BJ (cell line): ENCODE results near the gene GSG1L. TPM values are rescaled to one million over a fixed set of nuclear protein-coding genes. Genes with fewer than 3 reads are reported as not detected.

Experiments used
- CTCF ChIA-PET: fragments of 350-600 bp; formaldehyde crosslinking; extraction: SDS; loops from one replicate; lab custom pipeline; 2021; ENCODE audit warnings: antibody characterized with exemption, inconsistent platforms; lab: Yijun Ruan, JAX
- POLR2A ChIA-PET: fragments of 300-600 bp; sonication (Branson Sonifier 250); formaldehyde crosslinking; extraction: SDS; loops from one replicate; lab custom pipeline; 2021; ENCODE audit warnings: antibody characterized with exemption; lab: Charles Lee
- DNase-seq: peaks from one replicate; pipeline ENCODE4 v3.0.0-alpha.2; 2011; ENCODE audit warnings: low read depth
- H3K27me3 ChIP-seq: 2 replicates; pipeline ENCODE4 v1.6.0; 2011; ENCODE audit warnings: low read length; ENCODE audit not compliant: control insufficient read depth, insufficient read depth
- H3K36me3 ChIP-seq: 2 replicates; pipeline ENCODE4 v1.5.1; 2011; ENCODE audit warnings: low read length; ENCODE audit not compliant: control insufficient read depth, insufficient read depth
- H3K4me3 ChIP-seq: 2 replicates; pipeline ENCODE4 v1.5.1; 2011; ENCODE audit warnings: low read depth, mild to moderate bottlenecking, control low read depth, low read length
- polyA plus RNA-seq: library from polyadenylated mRNA; depleted of rRNA; stranded (reverse); fragments of >200 nt; gene quantifications from 2 replicates; pipeline ENCODE4 v1.2.3, GENCODE V29; 2011
- TF ChIP-seq, protein P1 (sequence below): IDR thresholded peaks from 2 replicates; pipeline ENCODE4 v1.5.1; 2011; ENCODE audit warnings: low read depth, mild to moderate bottlenecking, control low read depth, inconsistent platforms, low read length, moderate library complexity; ENCODE audit not compliant: insufficient read depth

Gene GSG1L
- polyA plus RNA-seq, 1 experiment: not detected

DNA sequence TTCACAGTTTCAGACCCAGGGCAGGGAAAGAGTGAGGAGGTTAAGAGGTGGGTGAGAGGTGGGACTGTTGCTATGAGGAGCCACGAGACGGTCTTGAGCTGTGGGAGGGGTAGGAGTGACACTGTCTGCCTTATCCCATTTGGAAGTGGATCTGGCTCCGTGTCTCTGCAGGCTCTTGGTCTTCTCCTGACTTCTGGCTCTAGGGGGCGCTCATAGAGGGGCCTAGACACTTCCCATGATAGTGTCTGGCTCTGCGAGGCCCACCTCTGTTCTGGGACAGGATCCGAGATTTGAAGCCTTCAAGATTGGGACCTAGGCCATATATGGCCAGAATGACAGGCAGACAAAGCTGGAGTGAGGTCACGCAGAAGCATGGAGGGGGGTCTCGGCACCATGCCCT lies 204.5 kb downstream of the GSG1L start:
- Histone ChIP-seq H3K4me3 (no peak overlapping the region), H3K27me3 (peaks cover 5% of the 10 kb centered on the region), H3K36me3 (no peaks in the 10 kb centered on the region)
- CTCF ChIA-PET: interaction anchor here (0.7 to 0.9 kb wide), 2 partner anchors 9 kb away, joined by 3 read pairs; no protein-coding TSS in a partner anchor
- DNase-seq: no peak
- POLR2A ChIA-PET: no interaction called here
- TF ChIP-seq, protein P1, sequence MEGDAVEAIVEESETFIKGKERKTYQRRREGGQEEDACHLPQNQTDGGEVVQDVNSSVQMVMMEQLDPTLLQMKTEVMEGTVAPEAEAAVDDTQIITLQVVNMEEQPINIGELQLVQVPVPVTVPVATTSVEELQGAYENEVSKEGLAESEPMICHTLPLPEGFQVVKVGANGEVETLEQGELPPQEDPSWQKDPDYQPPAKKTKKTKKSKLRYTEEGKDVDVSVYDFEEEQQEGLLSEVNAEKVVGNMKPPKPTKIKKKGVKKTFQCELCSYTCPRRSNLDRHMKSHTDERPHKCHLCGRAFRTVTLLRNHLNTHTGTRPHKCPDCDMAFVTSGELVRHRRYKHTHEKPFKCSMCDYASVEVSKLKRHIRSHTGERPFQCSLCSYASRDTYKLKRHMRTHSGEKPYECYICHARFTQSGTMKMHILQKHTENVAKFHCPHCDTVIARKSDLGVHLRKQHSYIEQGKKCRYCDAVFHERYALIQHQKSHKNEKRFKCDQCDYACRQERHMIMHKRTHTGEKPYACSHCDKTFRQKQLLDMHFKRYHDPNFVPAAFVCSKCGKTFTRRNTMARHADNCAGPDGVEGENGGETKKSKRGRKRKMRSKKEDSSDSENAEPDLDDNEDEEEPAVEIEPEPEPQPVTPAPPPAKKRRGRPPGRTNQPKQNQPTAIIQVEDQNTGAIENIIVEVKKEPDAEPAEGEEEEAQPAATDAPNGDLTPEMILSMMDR: no peak

DNA sequence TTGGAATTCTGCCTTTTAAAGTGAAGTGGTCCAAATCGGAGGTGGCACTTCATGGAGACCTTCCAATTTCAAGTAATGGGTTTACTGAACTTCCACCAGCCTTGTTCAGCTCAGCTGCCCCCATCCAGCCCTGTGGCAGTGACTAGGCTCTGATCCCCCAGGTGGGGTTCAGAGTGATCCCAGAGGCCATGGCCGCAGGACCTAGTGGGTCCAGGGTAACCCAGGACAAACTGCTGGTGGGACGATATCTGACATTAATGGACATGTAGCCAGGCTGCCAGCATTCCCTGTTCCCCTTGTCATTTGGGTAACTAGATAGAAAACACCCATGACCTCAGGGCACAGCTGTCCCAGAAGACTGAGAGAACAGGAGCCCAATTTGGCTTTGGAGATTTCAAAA lies 209.9 kb downstream of the GSG1L start:
- DNase-seq: no peak
- TF ChIP-seq, protein P1: no peak
- ChIA-PET CTCF (interaction anchor here (0.6 to 1.0 kb wide), 2 partner anchors 36 to 51 kb away, joined by 3 read pairs; no protein-coding TSS in a partner anchor), POLR2A (no interaction called here)
- peaks cover 13% of the 10 kb centered on the region for H3K27me3 ChIP-seq
- no peak overlapping the region for H3K4me3 ChIP-seq
- H3K36me3 ChIP-seq: no peaks in the 10 kb centered on the region

DNA sequence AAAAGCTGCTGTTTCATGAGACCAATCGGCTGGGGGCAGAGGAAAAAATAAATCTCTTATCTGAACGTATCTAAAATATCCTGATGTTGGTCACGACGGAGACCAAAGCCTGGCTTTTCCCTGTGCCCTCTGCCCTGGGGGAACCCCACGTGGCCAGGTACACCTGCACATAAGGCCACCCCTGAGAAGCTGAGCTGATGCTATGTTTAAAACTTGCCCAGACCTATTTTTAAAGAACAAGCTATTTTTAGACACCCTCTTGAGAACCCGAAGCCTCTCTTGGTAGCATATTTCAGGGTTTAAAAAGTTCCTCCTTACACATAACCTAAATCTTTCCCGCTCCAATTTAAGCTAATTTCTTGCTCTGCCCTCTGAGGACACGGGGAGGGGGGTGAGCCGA lies 210.4 kb downstream of the GSG1L start:
- Histone ChIP-seq H3K36me3 (no peaks in the 10 kb centered on the region), H3K27me3 (peaks cover 13% of the 10 kb centered on the region), H3K4me3 (no peak overlapping the region)
- TF ChIP-seq, protein P1: no peak
- ChIA-PET POLR2A (no interaction called here), CTCF (no interaction called here)
- no peak for DNase-seq

DNA sequence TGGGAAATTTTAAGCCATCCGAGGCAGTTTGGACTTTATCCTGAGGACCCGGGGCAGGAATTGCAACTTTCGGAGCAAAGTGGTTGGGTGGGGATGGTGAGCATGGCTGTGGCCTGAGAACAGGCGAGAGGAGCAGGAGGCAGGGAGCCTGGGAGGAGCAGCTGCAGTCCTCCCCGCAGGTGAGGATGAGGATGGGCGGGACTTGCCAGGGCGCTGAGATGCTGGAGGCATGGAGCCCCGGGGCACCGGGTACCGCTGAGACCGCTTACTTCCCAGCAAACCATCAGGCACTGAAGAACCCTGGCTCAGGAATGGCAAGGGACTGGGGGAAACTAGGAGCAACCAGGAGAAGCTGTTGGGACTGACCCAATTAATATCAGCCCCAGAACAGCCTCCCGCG lies 210.8 kb downstream of the GSG1L start:
- POLR2A ChIA-PET: no interaction called here
- no peak overlapping the region for H3K4me3 ChIP-seq
- TF ChIP-seq, protein P1: no peak
- DNase-seq: no peak
- no peaks in the 10 kb centered on the region for H3K36me3 ChIP-seq
- CTCF ChIA-PET: no interaction called here
- H3K27me3 ChIP-seq: peaks cover 13% of the 10 kb centered on the region

DNA sequence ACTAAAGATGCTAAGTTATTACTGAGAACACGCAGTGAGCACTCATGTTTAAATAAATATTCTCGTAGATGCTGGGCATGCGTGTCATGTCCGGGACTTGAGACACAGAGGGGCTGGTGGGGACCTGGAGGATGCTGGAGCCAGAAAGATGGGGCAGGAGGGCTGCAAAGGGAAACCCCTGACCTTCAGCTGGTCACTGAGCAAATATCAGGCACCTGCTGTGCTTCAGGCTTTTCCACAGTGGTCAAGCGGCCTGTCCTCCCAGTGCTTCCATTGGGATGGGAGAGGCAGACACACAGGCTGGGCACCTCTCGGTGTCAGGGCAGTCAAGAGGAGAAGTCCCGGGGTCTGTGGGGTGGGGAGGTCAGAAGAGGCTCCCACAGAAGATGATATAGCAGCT lies 211.4 kb downstream of the GSG1L start:
- POLR2A ChIA-PET: no interaction called here
- Histone ChIP-seq H3K4me3 (no peak overlapping the region), H3K36me3 (no peaks in the 10 kb centered on the region), H3K27me3 (peaks cover 13% of the 10 kb centered on the region)
- CTCF ChIA-PET: no interaction called here
- no peak for DNase-seq
- TF ChIP-seq, protein P1: no peak
